NCI-H446 (cell line): Measurements from ENCODE around the gene ACP1.

Source experiments
- DNase-seq, 2 experiments: peaks; one replicate each; lab custom pipeline; 2025; lab: John Stamatoyannopoulos, UW

ACP1 gene

DNA sequence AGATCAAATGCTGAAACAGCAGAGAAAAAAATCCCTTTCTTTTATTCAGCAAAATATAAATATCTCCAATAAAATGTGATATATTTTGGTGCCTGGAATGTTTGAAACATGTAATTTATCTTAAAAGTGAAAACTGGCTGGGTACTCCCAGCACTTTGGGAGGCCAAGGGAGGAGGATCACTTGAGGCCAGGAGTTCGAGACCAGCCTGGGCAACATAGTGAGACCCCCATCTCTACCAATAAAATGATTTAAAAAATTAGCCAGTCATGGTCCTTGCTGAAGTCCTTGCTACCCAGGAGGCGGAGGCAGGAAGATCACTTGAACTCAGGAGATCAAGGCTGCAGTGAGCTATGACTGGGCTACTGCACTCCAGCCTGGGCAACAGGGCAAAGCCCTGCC lies 9.6 kb upstream of the ACP1 start:
- DNase-seq: no peak

DNA sequence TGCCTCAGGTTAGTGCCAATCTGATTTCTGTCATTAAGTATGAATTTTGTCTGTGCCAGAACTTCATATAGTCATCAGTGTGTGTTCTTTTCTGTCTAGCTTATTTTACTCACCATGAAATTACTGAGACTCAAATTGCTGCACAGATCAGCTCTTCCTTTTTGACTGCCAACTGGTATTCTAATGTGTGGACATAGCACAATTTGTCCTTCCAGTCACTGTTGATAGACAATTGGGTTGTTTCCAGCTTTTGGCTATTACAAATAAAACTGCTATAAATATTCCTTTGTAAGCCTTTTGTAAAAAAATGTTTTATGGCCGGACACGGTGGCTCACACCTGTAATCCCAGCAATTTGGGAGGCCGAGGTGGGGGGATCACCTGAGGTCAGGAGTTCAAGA lies 8.7 kb upstream of the ACP1 start:
- no peak for DNase-seq

GRCh38 chr2:257429-257828 lies 7.3 kb upstream of the ACP1 start:
- no peak for DNase-seq

DNA sequence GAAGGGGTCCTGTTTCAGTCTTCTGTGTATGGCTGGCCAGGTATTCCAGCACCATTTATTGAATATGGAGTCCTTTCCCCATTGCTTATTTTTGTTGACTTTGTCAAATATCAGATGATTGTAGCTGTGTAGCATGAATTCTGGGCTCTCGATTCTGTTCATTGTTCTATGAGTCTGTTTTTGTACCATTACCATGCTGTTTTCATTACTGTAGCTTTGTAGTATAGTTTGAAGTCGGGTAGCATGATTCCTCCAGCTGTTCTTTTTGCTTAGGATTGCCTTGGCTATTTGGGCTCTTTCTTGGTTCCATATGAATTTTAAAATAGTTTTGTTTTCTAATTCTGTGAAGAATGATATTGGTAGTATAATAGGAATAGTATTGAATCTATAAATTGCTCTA lies 6.9 kb upstream of the ACP1 start:
- no peak for DNase-seq

DNA sequence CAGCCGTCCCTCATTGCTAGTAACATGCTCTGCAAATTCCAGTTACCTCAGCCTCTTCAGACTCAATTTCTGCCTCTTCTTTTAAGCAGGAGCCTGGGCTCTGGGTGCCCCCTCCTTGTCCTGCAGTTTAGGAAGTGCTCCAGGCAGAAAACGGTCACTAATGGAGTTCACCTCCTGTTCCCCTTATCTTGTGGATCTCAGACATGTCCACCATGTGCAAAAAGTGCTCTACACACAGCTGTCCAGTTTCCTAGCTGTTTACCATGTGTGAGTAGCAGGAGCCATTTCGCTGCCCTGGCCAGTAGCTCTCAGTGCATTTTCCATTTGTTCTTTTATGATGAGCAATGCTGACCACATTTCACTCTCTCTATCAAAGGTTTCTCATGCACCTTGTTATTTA lies 5.8 kb upstream of the ACP1 start:
- DNase-seq: no peak

- DNase-seq: no peak
These were observed 4.9 kb upstream of the ACP1 start for GRCh38 chr2:259789-260331.

- no peak for DNase-seq
These were observed 4.1 kb upstream of the ACP1 start for GRCh38 chr2:260507-261161.

- no peak for DNase-seq
These were observed 2.6 kb upstream of the ACP1 start for GRCh38 chr2:262117-262516.

DNA sequence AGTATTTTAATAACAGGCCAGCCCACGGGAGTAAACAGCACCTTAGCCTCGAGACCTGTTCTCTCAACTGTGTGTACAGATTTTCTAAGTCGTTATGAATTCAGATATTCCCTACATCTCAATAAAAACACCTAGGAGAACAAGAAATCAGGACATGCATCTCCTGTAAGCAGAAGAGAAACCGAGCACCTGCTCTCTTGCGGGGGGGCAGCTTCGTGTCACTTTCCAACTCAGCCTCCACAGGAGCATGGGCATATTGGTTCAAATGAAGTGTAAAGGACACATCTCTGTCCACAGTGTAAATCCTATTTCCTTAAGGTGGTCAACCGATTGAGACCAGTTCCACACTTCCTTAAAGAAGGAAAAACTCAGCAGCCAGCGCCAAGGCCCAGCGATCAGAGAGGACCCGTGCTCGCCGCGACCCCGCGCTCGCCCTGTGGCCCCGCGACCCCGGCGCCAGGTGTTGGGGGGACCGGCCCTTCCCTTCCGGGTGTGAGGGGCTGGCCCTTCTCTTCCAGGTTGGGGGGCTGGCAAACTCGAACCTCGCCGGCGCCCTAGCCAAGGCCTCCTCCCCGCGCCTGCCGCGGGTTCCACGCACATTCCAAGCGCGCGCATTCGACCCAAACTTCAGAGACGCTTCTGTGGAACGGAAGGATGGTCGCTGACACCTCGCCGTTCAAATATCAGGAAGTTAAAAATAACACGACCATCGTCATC lies 1.6 kb upstream of the ACP1 start:
- DNase-seq: no peak

DNA sequence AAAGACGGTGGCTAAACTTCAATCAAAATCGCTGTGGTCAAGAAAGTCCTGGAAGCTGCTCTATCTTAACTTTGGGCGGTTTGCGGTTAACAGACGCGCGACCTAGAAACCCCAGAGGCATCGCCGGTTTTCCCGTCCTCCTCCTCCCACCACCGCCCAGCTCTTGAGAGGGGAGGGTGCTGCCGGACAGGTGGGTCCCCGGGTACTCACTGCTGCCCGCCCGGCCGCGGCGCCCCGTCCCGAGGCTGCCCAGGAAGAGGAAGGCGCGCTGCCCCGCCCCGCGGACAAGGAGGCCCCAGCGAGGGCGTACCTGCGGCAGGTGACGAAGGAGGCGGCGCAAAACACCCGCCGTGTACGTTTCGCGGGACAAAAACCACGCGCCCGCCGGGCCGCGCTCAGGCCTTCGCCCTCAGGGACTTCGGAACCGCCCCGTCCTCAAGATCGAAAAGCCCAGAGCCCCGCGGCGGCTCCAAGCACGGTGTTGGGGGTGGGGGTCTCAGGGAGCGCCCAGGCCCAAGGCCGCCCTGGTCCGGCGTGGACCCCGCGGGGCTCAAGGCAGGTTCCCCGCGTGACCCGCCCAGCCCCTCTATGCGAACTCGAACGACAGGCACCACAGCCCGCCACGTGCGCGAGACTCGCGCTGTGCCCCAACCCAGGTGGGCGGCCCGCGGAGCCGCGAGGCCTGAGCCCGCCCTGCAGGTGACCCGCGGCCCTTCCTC lies 814 bp upstream of the ACP1 start, which contains the start of gene SH3YL1:
TSS of gene SH3YL1 (minus strand) at position 259 of the 719 bp plus-strand sequence. CDS start at position 211, 48 bp downstream.
- DNase-seq: peak in 1 of 2 experiments; percentile 40

- DNase-seq: no peak
These were observed 3.6 kb downstream of the ACP1 start for GRCh38 chr2:268323-268722.

DNA sequence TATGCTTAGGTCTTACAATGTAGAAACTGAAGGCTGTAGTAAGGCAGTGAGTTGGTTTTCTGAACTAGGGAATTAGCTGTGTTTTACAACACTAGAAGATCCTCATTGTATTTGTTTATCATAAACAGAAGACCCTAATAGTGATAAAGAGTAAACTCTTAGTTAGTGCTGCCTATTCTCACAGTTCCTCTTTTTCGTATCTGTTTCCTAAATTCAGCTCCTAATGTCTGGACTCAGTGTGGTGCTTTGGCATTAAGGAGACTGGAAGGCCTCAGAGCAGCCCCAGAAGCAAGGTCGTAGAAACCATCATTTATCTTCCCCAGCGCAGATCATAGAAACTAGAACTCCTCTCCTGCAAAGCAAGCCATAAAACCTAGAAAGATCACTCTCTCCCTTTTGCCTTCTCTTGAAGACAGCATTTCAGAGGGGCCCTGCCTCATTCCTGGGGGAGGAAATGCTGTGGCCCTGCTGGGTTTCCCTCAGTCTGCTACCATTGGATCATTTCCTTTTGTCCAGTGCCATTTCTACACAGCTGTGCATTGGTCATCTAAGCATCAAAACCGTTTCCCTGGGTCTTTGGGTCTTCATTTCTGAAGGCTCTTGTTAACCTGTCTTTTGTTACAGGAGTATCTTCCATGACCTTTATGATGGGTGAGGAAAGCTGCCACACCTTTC lies 4.7 kb downstream of the ACP1 start:
- DNase-seq: no peak

DNA sequence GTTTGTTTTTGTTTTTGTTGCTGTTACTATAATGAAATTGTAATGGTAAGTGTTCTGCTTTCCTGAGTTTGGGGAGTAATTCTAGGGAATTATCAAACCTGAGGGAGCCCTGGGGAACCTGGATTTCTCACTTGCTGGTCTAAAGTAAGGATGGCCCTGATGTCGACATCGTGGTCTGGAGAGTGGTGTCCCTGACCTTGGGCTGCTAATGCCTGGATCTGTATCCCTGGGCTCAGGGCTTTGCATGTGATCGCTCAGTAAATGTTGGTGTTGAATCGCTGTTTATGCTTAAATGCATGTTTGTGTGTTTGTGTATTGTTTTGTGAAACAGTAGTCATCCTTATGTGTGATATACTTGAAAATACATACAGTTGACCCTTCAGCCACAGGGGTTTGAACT lies 6.1 kb downstream of the ACP1 start:
- no peak for DNase-seq

- no peak for DNase-seq
These were observed 7.2 kb downstream of the ACP1 start for GRCh38 chr2:271917-272316.

- DNase-seq: no peak
These were observed 8.6 kb downstream of the ACP1 start for GRCh38 chr2:273333-273732.

GRCh38 chr2:274503-274902 lies 9.8 kb downstream of the ACP1 start:
- no peak for DNase-seq

GRCh38 chr2:275466-275865 lies 10.7 kb downstream of the ACP1 start:
- DNase-seq: no peak

DNA sequence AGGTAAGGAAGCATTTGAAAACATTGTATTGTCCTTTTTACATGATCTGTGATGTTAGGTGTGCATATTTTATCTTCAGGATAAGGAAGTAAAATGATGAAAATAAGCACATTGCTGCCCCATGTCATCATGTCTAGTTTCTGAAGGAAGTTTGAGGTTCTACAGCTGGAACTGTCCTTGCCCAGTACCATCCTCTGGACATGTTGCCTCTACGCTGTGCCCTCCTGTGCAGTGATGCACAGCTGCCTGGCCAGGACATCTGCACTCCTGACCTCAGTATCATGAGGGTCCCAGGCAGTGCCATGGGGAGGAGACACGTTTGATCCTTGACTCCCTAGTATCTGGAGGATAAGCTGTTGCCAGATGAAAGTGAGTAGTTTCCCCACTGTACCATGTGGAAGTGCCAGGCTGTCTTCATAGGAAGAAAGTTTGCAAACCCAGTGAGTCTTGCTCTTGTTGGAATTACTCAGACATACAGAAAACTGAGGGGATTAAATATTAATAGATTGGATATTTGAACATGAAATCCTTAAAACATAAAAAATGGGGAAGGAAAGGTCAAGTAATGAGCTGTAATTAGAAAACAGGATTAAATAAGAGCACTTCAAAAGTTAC lies 13.7 kb downstream of the ACP1 start:
- no peak for DNase-seq

DNA sequence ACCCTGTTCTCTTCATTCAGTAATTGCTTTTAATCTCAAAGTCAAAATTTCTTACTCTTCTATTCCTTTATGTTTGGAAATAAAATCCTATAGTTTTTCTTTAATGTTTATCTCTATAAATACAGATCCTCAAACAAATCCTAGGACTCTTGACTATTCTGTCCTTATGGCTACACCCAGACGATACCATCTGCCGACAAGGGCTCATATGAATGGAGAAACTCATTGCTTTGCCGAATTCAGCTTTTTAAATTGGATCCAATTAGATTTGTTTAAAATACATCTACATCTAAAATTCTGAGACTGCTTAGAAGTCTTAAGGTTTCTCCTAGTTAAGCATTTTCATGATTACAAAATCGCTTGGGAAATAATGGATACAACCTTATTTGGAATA lies 14.2 kb downstream of the ACP1 start:
- no peak for DNase-seq

DNA sequence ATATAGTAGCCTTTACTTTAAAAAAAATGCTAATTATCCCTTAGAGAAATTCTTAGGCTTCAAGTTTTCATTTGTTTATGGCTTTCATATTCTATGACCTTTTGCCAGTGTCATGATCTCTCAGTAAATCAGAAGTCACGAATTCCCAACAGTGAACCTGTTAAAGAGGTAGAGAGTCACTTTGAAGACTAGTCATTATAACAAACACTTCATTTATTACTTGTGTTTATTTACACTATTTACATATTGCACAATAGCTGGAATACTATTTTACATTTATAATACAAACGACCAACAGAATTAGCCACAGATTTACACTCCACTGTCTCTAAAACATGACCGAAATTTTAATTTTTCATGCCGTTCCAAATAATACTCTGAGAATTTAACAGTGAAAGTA lies 14.6 kb downstream of the ACP1 start:
- no peak for DNase-seq

DNA sequence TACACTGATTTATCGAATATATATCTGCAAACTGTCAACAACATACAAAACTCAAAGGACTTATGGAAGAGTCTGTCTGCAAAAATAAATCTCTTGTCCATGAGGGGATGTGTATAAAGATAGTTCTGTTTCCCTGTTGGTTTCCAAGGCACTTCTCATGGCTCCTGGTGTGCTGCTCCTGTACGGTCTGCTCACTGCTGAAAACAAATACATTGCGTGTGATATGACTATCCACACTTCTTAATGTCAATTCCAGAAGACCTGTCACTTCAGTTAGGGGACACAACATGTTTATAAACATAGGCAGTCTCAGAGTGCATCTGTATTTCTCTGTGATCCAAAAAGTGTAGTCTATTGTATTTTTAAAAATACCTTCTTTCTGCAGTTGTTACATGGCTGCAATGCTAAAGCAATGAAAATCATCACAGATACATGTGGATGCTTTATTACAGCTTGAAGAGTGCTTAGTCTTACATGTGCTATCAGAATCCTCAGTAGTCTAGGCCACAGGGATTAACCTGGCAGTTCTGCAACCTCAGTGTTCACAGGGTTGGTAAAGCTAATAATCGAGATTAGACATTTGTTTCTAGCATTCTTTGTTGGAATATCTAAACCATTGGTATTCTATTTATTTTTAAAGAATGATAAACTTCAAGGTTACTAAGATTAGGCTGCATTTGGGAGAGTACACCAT lies 15.4 kb downstream of the ACP1 start:
- no peak for DNase-seq
